ENCODE data around the gene ZFP1.
"Not testable (repeated sequence)": the region's sequence is repeated elsewhere in the genome, so short reads cannot be mapped to it uniquely, and the experiment has no call there.

ZFP1 gene

DNA sequence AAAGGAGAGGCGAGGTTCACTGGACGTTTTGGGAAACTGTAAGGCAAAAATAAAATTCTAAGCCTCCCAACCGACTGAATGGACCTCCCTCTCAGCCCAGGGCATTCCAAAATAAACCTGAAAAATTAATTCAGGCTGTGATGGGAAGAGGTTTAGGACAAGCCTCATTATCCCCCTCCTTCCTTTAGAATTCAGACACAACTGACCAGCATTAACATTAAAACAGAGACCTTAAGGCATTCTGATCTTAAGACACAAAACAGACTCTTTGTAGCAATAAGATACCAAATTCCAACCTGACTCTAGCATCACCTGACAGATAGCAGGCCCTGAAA, 31.4 kb upstream of the ZFP1 start:
- Histone ChIP-seq H3K4me3 (ENCODE audit: low read length) (no peak overlapping the region), H3K36me3 (ENCODE audit: insufficient read depth, low read length) (no peaks in the 10 kb centered on the region), H2AFZ (ENCODE audit: low read depth, low read length) (peak overlapping the region; percentile 11), H3K9me3 (ENCODE audit: low read length) (peaks cover 3% of the 10 kb centered on the region), H3K27me3 (ENCODE audit: insufficient read depth, low read length) (no peaks in the 10 kb centered on the region), H3K4me1 (ENCODE audit: insufficient read depth, low read length) (no peaks in the 10 kb centered on the region)

DNA sequence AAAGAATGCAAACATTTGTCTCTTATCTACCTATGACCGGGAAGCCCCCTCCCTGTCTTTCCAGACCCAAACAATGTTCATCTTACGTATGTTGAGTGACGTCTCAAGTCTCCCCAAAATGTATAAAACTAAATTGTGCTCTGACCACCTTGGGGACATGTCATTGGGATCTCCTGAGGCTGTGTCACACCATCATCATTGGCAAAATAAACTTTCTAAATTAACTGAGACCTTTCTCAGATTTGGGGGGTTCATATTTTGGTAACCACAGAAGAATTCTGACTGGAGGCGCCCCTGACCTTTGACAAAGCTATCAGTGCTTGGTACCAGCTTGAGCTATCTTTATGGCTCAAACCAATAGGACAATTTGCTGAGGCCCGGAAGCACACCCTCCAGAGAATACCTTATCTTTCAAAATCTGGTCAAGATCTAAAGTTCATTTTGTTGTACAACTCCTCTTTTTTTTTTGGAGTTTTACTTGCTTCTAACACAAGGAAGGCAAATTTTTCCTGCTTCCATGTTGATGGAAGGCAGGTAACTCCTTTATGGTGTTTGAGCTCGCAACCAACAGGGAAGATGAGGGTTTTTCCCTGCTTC, 29.3 kb upstream of the ZFP1 start:
- no peak overlapping the region for H2AFZ ChIP-seq (ENCODE audit: low read depth, low read length)

GRCh38 chr16:75120253-75120652, 28.1 kb upstream of the ZFP1 start:
- peaks cover 4% of the 10 kb centered on the region for H3K9me3 ChIP-seq (ENCODE audit: low read length)
- no peaks in the 10 kb centered on the region for H3K27me3 ChIP-seq (ENCODE audit: insufficient read depth, low read length)
- H3K36me3 ChIP-seq (ENCODE audit: insufficient read depth, low read length): no peaks in the 10 kb centered on the region
- H2AFZ ChIP-seq (ENCODE audit: low read depth, low read length): no peak overlapping the region
- H3K4me1 ChIP-seq (ENCODE audit: insufficient read depth, low read length): no peaks in the 10 kb centered on the region
- H3K4me3 ChIP-seq (ENCODE audit: low read length): no peak overlapping the region

More for the DNA sequence above, 29.3 kb upstream of the ZFP1 start:
- Histone ChIP-seq H3K4me3 (ENCODE audit: low read length) (no peak overlapping the region), H3K9me3 (ENCODE audit: low read length) (peaks cover 6% of the 10 kb centered on the region), H3K4me1 (ENCODE audit: insufficient read depth, low read length) (no peaks in the 10 kb centered on the region), H3K36me3 (ENCODE audit: insufficient read depth, low read length) (no peaks in the 10 kb centered on the region), H3K27me3 (ENCODE audit: insufficient read depth, low read length) (no peaks in the 10 kb centered on the region)

- no peaks in the 10 kb centered on the region for H3K27me3 ChIP-seq (ENCODE audit: insufficient read depth, low read length)
- H3K36me3 ChIP-seq (ENCODE audit: insufficient read depth, low read length): no peaks in the 10 kb centered on the region
- H3K4me3 ChIP-seq (ENCODE audit: low read length): no peak overlapping the region
- H3K4me1 ChIP-seq (ENCODE audit: insufficient read depth, low read length): no peaks in the 10 kb centered on the region
- peaks cover 4% of the 10 kb centered on the region for H3K9me3 ChIP-seq (ENCODE audit: low read length)
- no peak overlapping the region for H2AFZ ChIP-seq (ENCODE audit: low read depth, low read length)
Measured at GRCh38 chr16:75121949-75122568, 26.3 kb upstream of the ZFP1 start.

DNA sequence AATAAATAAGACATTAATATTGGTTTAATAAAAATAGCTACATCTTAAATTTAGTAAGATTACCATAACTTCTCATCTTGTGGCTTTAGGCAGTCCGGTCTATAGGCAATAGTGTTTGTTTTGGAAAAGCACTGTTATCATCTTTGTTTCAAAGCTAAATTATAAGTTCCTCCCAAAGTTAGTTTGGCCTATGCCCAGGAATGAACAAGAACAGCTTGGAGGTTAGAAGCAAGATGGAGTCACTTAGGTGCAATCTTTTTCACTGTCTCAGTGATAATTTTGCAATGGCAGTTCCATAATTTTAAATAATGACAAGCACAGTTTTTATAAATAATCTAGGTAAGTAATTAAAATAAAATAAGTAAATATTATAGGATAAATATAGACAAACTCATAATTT, 25.7 kb upstream of the ZFP1 start:
- peaks cover 4% of the 10 kb centered on the region for H3K9me3 ChIP-seq (ENCODE audit: low read length)
- H3K4me1 ChIP-seq (ENCODE audit: insufficient read depth, low read length): no peaks in the 10 kb centered on the region
- H2AFZ ChIP-seq (ENCODE audit: low read depth, low read length): no peak overlapping the region
- H3K27me3 ChIP-seq (ENCODE audit: insufficient read depth, low read length): no peaks in the 10 kb centered on the region
- no peak overlapping the region for H3K4me3 ChIP-seq (ENCODE audit: low read length)
- no peaks in the 10 kb centered on the region for H3K36me3 ChIP-seq (ENCODE audit: insufficient read depth, low read length)

DNA sequence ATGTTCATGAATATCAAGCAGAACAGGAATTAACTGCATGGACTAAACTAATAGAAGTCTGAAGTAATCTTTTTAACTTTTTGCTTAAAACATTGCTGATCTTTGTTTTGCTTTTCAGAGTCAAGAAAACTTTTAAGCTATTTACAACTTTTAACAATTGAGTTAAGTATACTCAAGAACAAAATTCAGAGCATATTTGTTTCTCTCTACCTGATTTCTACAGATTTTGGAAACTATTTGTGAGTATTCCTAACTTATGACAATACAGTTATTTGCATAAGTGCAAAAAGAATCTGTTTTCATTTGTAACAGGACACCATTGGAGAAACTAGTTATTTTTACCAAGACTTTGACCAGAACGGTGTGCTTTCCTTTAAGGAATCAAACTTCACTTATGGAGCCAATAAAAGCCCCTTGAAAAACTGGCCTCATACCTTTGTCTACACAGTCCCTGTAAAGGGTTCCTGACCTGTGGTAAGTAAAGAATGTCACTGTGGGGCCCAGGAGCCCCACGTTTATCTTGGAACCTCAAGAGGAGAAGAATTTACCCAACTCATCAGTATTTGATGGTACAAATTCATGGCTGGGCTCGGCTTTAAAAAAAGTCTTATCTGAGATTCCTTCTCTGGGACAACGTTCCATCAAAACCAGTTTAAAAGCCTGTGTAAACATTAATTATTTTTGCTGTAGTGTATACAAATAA, 20.5 kb upstream of the ZFP1 start:
- Histone ChIP-seq H3K4me1 (ENCODE audit: insufficient read depth, low read length) (no peaks in the 10 kb centered on the region), H3K9me3 (ENCODE audit: low read length) (no peaks in the 10 kb centered on the region), H3K36me3 (ENCODE audit: insufficient read depth, low read length) (no peaks in the 10 kb centered on the region), H2AFZ (ENCODE audit: low read depth, low read length) (no peak overlapping the region), H3K4me3 (ENCODE audit: low read length) (no peak overlapping the region), H3K27me3 (ENCODE audit: insufficient read depth, low read length) (no peaks in the 10 kb centered on the region)

DNA sequence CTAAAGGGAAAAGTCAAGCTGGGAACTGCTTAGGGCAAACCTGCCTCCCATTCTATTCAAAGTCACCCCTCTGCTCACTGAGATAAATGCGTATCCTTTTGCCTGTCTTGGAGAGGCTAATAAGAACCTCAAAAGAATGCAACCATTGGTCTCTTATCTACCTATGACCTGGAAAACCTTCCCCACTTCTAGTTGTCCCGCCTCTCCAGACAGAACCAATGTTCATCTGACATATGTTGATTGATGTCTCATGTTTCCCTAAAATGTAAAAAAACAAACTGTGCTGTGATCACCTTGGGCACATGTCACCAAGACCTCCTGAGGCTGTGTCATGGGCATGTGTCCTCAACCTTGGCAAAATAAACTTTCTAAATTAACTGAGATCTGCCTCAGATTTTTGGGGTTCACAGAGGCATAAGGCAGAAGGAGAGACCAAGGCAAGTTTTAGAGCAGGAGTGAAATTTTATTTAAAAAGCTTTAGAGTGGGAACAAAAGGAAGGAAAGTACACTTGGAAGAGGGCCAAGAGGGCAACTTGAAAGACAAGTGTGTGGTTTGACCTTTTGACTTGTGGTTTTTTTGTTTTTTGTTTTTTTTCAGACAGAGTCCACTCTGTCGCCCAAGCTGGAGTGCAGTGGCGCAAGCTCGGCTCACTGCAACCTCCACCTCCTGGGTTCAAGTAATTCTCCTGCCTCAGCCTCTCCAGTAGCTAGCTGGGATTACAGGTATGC, 18.7 kb upstream of the ZFP1 start:
- not testable (repeated sequence) for H3K27me3 ChIP-seq (ENCODE audit: insufficient read depth, low read length); H3K4me3 ChIP-seq (ENCODE audit: low read length); H3K36me3 ChIP-seq (ENCODE audit: insufficient read depth, low read length); H3K9me3 ChIP-seq (ENCODE audit: low read length); H2AFZ ChIP-seq (ENCODE audit: low read depth, low read length); H3K4me1 ChIP-seq (ENCODE audit: insufficient read depth, low read length)

DNA sequence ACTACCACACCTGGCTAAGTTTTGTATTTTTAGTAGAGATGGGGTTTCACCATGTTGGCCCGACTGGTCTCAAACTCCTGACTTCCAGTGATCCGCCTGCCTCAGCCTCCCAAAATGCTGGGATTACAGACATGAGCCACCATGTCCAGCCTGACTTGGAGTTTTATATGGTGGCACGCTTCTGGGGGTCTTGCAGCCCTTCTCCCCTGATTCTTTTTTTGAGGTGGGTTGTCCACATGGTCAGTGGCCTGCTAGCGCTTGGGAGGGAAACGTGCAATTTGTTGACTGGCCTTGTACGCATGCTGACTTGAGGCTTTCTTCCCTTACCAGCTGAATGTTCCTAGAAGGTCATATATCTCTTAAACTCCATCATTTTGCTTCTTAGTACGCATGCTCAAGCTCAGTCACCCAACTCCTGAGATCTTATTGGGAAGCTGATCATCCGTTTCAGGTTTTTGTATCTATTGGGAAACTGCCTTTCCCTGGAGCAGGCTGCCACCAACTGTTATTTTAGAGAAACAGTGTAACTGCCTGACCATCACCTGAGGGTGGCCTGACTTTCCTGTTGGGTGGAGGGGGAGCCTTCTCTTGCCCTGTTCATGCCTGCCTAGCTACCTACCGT, 18.1 kb upstream of the ZFP1 start:
- Histone ChIP-seq H3K36me3 (ENCODE audit: insufficient read depth, low read length) (no peaks in the 10 kb centered on the region), H3K27me3 (ENCODE audit: insufficient read depth, low read length) (no peaks in the 10 kb centered on the region), H3K4me3 (ENCODE audit: low read length) (no peak overlapping the region), H3K4me1 (ENCODE audit: insufficient read depth, low read length) (no peaks in the 10 kb centered on the region), H3K9me3 (ENCODE audit: low read length) (no peaks in the 10 kb centered on the region), H2AFZ (ENCODE audit: low read depth, low read length) (no peak overlapping the region)

DNA sequence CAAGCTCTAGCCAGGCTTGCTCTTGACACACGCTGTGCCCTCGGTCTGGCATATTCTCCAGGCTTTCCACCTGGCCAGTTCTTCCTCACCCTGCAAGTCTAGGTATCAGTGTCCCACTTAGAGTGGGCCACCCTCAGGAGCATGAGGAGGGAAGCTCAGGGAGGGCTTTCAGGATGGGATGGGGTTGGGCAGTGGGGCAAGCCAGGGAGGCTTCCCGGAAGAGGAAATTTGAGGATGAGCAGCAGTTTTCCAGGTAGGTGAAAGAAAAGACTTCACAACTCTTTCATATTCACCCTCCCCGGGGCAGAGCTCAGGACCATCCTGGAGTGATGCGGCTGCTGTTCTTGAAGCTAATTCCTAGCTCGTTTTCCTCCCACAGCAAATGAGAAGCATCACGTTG, 17.2 kb upstream of the ZFP1 start:
- H3K9me3 ChIP-seq (ENCODE audit: low read length): no peaks in the 10 kb centered on the region
- H2AFZ ChIP-seq (ENCODE audit: low read depth, low read length): no peak overlapping the region
- H3K4me3 ChIP-seq (ENCODE audit: low read length): no peak overlapping the region
- H3K4me1 ChIP-seq (ENCODE audit: insufficient read depth, low read length): no peaks in the 10 kb centered on the region
- no peaks in the 10 kb centered on the region for H3K27me3 ChIP-seq (ENCODE audit: insufficient read depth, low read length)
- H3K36me3 ChIP-seq (ENCODE audit: insufficient read depth, low read length): no peaks in the 10 kb centered on the region

DNA sequence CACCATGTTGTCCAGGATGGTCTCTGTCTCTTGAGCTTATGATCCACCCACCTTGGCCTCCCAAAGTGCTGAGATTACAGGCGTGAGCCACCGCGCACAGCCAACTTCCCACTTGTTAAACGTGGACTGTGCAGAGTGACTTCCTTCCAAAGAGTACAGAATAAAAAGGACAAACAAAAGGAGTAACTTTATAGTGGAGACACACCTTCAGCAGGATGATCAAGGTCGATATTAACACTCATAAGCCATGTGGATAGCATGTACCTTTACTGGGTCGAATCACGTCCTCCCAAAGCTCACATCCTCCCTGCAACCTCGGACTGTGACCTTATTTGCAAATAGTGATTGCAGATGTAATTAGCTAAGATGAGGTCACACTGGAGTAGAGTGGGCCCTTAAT, 10.1 kb upstream of the ZFP1 start:
- Histone ChIP-seq H3K4me1 (ENCODE audit: insufficient read depth, low read length) (no peaks in the 10 kb centered on the region), H3K9me3 (ENCODE audit: low read length) (no peaks in the 10 kb centered on the region), H3K36me3 (ENCODE audit: insufficient read depth, low read length) (no peaks in the 10 kb centered on the region), H3K27me3 (ENCODE audit: insufficient read depth, low read length) (no peaks in the 10 kb centered on the region), H3K4me3 (ENCODE audit: low read length) (no peak overlapping the region), H2AFZ (ENCODE audit: low read depth, low read length) (no peak overlapping the region)

DNA sequence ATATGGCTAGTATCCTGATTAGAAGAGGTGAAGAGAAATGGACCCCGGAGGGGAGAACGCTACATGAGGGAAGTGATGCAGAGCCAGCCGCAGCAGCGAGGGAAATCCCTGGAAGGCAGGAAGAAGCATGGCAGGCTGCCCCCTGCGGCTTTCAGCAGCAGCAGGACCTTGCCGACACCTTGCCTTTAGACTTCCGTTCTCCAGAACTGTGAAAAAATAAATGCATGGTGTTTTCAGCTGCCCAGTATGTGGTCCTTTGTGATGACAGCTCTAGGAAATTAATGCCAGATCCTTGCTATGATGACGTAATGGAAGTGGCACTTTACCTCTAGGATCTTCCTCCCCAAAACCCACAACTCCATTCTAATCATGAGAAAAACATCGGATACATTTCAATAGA, 9.7 kb upstream of the ZFP1 start:
- H3K27me3 ChIP-seq (ENCODE audit: insufficient read depth, low read length): no peaks in the 10 kb centered on the region
- no peaks in the 10 kb centered on the region for H3K4me1 ChIP-seq (ENCODE audit: insufficient read depth, low read length)
- no peak overlapping the region for H3K4me3 ChIP-seq (ENCODE audit: low read length)
- no peaks in the 10 kb centered on the region for H3K9me3 ChIP-seq (ENCODE audit: low read length)
- no peaks in the 10 kb centered on the region for H3K36me3 ChIP-seq (ENCODE audit: insufficient read depth, low read length)
- no peak overlapping the region for H2AFZ ChIP-seq (ENCODE audit: low read depth, low read length)

DNA sequence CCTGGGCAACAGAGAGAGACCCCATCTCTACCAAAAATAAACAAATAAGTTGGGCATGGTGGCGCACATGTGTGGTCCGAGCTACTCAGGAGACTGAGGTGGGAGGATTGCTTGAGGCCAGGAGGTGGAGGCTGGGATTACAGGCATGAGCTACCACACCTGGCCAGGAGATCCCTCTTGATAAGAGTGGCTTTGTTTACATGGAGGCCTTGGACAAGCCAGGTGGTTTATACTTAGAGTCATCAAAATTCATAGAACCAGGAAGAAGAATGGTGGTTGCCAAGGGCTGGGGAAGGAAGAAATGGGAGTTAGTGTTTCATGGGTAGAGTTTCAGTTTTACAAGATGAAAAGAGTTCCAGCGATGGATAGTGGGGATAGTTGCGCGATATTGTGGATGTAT, 8.8 kb upstream of the ZFP1 start:
- no peaks in the 10 kb centered on the region for H3K9me3 ChIP-seq (ENCODE audit: low read length)
- no peaks in the 10 kb centered on the region for H3K4me1 ChIP-seq (ENCODE audit: insufficient read depth, low read length)
- H3K4me3 ChIP-seq (ENCODE audit: low read length): no peak overlapping the region
- H3K36me3 ChIP-seq (ENCODE audit: insufficient read depth, low read length): no peaks in the 10 kb centered on the region
- no peaks in the 10 kb centered on the region for H3K27me3 ChIP-seq (ENCODE audit: insufficient read depth, low read length)
- no peak overlapping the region for H2AFZ ChIP-seq (ENCODE audit: low read depth, low read length)

DNA sequence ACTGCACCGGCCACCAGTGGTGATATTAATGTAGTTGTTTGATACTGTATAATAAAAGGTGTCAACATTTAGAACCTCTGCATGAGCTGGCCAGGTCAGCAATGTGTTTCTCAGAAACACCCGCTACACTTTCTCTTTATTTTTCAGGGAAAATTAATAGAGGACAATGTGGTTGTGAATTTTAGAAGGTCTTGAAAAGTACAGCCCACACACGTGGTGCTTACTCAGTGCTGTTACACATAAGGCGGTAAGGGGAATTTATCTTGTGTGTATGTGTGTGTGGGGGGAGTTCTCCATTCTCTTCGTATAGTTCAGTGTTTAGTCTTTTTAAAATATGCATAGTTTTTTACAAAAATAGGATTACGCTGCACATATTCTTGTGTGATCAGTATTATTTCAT, 4.4 kb upstream of the ZFP1 start:
- peaks cover 2% of the 10 kb centered on the region for H3K9me3 ChIP-seq (ENCODE audit: low read length)
- H3K4me3 ChIP-seq (ENCODE audit: low read length): no peak overlapping the region
- H3K4me1 ChIP-seq (ENCODE audit: insufficient read depth, low read length): no peaks in the 10 kb centered on the region
- H3K36me3 ChIP-seq (ENCODE audit: insufficient read depth, low read length): no peaks in the 10 kb centered on the region
- H2AFZ ChIP-seq (ENCODE audit: low read depth, low read length): no peak overlapping the region
- H3K27me3 ChIP-seq (ENCODE audit: insufficient read depth, low read length): no peaks in the 10 kb centered on the region

Data from neuron (in vitro differentiated cells).